ENCODE results near the gene ALOX5.

DNA sequence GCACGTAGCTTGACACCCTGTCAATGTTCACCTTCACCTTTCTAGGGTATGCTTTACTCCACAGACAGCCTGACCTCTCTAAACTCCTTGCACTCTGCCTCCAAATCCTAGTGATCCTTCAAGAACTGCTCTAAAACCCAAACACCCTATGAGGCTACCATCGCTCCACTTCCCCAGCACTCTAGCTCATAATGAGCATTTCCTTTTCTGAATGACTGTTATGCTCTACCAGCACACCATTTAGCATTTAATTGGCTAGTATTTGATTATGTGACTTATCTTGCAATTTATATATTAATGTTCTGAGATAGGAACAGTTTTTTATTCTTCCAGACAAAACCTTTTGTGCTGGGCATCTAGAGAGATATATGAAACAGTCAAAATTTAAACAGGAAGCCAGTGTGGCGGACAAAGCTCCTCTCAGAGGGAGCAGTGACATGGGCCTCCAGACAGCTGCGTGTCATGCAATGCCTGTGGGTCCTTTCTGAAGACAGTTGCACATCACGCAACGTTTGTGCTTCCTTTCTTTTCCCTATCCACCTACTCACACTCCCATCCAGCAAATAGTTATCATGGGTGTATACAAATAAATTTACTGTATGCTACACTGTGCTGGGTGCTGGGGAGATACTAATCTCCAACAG is 86.3 kb downstream of the ALOX5 start:
- TF ChIP-seq POLR2A (IDR thresholded peaks at IDR 0.05): no peak
- TF ChIP-seq, protein P1, sequence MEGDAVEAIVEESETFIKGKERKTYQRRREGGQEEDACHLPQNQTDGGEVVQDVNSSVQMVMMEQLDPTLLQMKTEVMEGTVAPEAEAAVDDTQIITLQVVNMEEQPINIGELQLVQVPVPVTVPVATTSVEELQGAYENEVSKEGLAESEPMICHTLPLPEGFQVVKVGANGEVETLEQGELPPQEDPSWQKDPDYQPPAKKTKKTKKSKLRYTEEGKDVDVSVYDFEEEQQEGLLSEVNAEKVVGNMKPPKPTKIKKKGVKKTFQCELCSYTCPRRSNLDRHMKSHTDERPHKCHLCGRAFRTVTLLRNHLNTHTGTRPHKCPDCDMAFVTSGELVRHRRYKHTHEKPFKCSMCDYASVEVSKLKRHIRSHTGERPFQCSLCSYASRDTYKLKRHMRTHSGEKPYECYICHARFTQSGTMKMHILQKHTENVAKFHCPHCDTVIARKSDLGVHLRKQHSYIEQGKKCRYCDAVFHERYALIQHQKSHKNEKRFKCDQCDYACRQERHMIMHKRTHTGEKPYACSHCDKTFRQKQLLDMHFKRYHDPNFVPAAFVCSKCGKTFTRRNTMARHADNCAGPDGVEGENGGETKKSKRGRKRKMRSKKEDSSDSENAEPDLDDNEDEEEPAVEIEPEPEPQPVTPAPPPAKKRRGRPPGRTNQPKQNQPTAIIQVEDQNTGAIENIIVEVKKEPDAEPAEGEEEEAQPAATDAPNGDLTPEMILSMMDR (IDR thresholded peaks at IDR 0.05): no peak

Data from heart left ventricle (tissue), 13 donors.